ENCODE results near the gene RNU5D-1.
"Not testable (repeated sequence)": the region's sequence is repeated elsewhere in the genome, so short reads cannot be mapped to it uniquely, and the experiment has no call there.

GRCh38 chr1:44738953-44739306, 8.0 kb upstream of the RNU5D-1 start:
- TF ChIP-seq CTCF (conservative IDR thresholded peaks at IDR 0.05); ZFX (IDR thresholded peaks at IDR 0.05): not testable (repeated sequence)

Data from C4-2B (cell line).